HG03442 (cell line): ENCODE data around the gene IL1RAPL1.

Source experiments
- ATAC-seq: cut with Tn5 transposase; IDR thresholded peaks from one replicate; pipeline ENCODE4 v1.9.1; 2021; ENCODE audit warnings: mild to moderate bottlenecking, moderate library complexity; ENCODE audit not compliant: unreplicated experiment

Gene IL1RAPL1

DNA sequence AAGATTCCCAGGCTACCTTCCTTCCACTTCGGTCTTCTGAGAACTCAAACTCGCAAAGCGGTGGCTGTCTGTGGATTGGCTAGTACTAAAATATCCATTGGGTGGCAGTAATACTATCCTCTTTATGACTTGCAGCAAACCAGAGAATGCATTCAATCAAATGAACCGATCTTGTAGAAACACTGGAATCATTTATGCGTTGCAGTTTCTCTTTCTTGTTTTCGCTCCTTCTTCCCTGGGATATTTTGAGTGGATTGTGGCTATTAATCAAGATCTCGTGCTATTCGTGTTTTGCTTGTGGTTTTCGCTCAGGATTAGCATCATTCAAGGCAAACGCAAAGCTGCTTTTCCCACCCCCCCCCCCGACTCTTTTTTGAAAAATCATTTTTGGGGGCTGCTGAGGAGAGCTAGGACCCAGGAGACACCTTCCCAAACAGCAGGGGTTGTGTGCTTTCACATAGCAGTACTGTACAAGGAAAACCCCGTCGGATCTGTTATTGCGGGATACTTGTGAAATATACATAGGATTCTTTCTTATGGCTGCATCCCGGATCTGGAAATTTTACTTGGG is at the start of gene IL1RAPL1:
Gene IL1RAPL1 (plus strand): TSS at position 466 of the 571 bp plus-strand sequence.
- no peak for ATAC-seq

DNA sequence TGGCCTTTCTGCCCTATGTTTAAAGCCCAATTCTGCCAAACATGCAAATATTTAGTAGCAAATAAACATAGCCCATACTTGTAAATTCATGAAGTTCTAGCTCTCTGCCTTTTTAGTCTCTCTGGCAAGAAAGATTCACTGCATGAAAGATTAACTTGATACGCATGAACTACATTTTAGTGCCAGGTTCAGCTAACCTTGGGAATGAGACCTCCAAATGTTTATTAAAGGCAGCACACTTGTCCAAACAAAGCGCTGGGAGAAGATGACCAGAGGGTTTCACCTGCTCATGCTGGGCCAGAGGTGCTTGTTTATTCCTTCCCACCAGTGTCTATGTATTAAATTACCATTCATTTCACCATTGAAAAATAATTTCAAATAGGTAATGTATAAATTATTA is 44.5 kb upstream of the IL1RAPL1 start:
- no peak for ATAC-seq

DNA sequence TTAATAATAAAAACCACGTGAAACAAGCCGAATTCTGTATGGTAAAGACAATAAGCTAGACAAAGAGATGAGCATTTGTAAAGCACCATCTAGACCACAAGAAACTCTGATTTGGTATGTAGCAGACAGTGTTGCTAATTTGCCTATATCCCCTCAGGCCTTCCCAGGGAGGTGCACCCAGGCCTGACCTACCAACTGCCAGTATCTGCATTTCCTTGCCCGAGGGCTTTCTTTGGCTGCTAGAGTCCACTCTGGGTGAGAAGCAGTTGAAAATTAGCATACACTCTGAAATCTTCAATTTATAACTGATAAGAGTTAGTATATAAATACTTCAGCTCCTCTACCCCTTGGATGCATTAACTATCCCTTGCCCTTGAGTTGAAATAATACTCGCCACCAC is 37.4 kb upstream of the IL1RAPL1 start:
- no peak for ATAC-seq

DNA sequence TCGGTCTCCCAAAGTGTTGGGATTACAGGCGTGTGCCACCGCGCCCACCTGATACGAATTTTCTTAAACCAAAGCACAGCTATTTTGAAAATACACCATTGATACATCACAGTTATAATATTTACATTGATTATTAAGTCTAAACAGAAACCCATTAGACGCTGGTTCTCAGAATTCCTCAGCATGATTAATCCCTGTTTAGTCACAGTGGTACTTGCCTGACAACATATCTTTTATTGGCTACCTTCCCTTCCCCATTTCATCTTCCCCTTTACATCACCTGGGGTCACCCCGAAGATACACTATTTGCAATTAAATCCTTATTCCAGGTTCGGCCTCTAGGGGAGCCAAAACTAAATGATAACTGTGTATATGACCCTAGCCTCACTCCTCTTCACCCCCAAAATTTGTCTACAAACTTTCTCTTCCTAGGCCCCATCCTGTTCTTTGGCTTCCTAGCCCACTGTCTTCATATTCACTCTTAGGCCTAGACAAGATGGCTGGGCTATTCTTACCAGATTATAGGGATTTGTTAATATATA is 36.8 kb upstream of the IL1RAPL1 start:
- ATAC-seq: no peak

DNA sequence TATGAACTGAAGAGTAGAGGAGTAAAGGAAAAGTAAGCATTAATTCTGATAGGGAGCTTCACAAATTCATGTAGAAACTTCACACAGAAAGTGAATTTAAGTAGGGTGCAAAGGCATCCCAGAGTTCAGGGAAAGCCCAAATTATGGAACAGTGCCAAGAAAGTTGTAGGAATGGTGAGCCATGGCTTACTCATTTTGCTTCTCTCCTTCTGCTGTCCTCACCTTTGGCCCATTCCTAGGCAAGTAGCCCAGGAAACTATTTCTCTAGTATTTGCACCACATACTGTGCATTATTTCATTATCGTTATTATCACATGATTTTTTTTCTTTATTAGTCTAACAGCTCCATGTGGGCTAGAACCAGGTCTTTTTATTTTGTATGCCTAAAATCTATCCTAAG is 34.9 kb upstream of the IL1RAPL1 start:
- no peak for ATAC-seq

DNA sequence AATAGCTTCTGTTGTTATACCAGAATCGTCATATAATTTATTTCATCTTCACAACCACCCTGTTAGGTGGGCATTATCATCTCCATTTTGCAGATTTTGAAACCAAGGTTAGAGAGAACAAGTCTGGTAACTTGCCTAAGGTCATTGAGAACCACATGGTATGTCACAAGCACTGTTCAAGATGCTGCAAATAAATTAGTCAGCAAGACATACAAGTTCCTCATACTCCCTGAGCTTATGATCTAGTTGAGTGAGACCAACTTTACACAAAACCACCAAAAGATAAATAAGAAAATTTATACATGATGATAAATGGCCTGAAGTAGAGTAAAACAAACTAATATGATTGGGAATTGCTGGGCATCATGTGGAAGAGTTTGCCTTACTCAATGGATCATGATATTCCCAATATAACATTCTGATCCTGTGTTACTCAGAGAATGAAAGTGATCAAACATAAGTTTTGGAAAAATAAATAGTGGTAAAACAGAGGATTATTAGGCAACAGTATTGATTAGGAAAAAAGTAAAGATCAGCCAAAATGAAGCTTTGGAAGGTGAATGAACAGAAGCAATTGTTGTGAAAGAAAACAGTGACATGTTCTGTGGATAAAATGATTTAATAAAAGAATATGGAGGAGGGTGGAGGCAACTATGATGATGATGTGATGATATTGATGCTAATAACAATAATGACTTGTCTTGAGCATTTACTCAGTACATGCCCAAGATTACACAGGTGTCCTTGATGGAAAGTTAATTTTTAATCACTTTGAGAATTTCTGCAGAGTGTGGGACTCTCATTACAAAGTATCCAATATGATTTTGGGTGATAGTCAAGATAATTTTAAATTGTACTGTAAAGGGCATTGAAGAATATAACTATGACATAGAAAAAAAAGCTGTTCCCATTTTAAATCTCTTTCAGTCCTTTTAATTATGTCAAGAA is 34.1 kb upstream of the IL1RAPL1 start:
- ATAC-seq: no peak

DNA sequence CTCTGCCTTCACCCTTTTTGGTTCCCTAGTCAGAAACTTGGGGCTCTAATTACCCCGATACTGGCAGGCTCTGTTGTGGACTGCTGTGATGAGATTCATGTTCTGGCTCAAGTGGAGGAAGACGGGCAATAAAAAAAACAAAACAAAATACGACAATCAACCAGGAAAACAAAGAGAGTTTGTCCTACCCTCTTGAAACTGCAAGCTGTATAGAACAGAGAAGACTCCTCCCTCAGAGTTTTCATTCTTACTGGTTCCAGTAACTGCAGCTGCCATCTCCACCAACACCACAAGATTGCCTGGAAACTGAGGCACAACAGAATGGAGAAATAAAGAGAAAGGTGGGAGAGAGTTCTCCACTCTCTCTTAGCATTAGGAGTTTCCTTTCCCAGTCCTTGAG is 11.1 kb upstream of the IL1RAPL1 start:
- no peak for ATAC-seq

DNA sequence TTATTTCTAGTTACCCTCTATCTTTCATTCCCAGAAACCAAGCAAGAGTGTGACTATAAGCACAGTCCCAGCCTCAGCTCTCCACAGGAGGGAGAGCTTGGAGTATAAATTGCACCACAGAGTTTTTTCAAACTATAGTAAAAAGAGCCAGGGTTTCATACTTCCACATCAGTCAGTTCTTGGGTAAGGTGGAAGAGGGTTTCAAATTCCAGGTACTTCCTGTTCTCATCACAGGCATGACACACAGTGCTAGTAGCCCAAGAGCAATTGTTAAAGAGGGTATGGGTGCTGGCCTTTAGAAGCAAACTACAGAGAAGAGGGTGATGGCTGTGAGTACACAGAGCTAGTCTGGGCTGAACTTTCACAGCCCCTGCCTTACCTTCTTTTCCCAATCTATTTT is 5.7 kb upstream of the IL1RAPL1 start:
- ATAC-seq: no peak

DNA sequence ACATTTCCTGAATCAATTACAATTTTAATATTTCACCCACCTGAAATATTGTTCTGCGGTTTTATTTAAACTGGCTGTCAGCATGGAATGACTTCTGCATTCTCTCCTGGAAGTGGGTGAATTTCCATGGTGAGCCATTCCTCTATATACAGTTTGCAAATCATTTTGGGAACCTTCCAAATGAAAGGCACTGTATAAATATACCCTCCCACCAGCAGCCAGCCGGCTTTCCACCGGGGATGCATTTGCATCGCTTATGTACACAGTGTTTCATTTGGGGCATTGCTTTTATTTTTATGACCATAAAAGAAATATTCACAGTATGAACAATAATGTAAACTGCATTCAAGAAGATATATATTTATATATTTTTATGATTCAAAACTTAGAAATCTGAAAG is 4.7 kb upstream of the IL1RAPL1 start:
- ATAC-seq: no peak

DNA sequence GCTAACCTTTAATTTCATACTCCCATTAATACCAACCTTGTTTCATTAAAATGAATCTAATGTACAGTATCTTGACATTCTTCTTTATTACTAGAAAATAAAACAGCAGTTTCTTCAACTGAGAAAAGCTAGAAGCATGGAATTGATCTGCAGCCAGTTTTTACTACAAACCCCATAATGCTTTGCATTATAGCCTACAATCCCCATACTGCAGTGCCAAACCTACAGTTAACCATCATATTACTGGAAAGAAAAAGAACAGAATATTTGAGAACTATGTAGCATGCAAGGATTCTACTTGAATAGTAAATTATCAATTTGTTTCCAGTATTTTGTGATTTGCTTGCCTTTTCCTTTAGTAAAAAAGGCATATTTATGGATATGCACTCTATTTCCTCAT is 3.2 kb upstream of the IL1RAPL1 start:
- ATAC-seq: no peak

DNA sequence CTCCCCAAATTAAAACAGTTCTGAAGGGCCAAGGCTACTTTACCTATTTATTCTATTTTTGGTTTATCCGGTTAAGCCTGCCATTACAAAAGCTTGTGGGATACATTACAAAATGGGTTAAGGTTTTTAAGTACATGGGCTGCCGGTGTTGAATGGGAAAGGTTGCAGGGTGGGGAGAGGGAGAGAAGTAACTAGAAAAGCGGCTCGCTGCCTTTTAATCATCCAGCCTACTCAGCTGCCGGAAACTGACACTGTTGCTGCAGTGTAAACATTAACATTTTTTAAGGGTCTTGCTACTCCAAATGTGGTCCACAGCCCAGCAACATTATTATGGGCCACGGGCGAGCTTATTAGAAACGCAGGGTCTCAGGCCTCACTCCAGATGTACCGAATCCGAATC is 1.5 kb upstream of the IL1RAPL1 start:
- ATAC-seq: no peak

DNA sequence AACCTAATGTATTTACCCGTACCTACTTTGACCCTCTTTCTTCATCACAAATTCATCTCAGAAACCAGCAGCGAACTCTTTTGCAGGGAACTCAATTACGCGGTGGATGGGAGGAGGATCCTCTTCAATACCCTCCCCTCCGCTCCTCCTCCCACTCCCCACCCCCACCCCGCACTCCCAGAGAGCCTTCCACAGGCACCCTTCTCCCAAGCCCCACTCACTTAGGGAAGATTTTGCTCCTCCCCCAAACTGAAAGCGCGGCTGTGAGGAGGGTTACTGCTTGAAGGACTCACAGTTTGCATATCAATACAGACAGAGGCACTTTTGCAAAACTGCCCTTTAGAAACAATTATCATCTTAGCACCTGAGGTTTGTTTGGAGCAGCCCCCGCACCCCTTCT is 960 bp upstream of the IL1RAPL1 start:
- no peak for ATAC-seq

DNA sequence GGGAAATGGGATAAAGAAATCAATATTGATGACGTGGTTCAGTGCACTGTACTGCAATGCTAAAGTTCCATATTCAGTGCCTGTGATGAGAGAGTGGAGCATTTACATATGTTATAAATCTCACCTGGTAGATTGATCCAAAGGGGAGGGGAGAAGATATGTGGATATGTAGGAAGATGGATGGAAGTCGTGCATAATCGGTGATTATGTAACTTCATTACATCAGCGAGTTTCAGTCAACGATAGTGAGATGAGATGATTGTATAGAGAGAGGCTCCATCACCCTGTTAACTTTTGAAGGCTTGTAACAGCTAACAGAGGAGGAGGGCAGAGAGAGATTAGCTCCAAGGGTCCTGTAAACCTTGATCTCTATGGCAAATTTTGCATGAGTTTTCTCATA is 1.8 kb downstream of the IL1RAPL1 start:
- ATAC-seq: no peak

DNA sequence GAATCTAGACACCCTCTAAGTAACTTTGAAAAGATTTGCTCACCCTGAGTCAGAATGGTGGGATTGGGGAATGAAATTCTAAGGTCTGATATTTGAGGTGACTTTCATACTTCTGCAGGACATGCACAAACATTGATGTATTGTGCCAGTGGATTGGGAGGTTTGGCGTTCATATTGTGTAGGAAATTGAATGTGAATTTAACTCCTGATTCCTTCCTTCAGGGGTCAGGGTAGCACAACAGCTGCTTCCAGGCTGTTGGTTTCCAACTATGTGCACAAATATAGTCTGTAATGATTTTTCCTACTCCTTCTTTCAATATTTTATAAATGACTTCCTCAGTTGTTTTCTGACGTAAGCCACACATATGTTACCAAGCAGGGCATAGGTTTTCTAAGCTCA is 3.1 kb downstream of the IL1RAPL1 start:
- no peak for ATAC-seq

DNA sequence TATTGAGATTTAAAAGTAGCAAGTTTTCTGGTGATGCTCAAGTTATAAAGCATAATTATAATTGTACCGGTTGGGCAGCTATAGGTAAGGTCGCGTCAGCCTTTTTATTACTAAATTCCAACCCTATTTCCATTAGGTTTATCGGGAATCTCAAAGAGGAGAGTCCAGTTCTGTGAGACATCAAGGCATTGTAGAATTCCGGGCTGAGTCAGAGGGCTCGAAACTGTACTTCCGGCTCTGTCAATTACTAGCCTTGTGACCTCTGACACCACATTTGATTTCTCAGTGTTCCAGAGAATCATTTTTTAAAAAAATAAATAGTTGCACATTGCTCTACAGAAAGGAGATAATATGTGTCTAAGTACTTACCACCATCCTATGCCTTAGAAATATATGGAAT is 4.3 kb downstream of the IL1RAPL1 start:
- no peak for ATAC-seq

DNA sequence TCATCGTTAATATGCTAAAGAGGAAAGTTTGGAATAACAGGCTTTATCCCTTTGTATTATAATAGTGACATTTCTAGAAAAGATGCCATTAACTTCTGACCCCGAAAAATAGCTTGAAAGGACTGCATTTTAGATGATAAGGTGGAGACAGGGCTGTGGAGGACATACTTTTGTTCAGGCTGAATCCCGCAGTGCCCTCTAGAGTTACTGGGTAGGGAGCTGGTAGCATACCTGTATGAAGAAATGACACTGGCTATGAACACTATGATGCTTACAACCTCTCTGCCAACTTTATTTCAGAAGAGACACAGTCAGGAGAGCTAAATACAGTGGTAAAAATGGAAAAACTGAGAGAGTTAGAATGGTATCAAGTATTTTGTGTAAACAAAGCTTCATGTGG is 8.1 kb downstream of the IL1RAPL1 start:
- no peak for ATAC-seq

DNA sequence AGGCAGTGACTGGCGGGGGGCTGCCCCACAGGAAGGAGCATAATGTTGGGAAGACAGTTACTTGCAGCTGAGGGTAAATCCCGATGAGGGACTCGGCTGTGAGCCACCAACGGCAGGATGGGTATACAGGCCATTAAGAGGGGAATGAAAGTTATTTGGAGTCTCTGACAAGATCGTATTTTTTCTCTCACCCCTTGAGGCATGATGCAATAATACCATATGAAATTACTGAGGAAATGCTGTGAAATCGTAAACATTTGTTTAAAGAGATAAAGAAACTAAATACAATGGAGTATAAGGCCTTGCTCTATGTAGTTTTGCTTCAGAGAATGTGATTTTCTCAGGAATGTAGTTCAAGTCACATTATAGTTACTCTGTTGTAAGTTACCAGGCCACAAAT is 12.7 kb downstream of the IL1RAPL1 start:
- no peak for ATAC-seq

DNA sequence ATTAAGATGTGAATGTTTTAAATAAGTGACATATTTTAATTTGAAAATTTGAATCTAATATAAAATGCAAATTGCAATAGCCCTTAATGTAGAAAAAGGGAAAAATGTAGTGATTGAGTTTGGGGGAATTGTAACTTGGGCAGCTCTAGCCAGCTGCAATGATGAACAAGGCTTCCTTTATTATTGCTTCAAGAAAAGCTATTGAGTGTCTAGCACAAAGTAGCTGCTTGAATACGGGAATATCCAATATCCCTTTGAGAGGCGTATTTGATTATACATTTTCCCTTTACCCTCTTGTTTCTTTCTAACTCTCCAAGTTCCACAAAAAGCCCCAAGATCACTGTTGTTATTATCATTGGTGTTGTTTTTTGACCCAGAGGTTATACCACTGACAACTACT is 21.8 kb downstream of the IL1RAPL1 start:
- ATAC-seq: no peak

DNA sequence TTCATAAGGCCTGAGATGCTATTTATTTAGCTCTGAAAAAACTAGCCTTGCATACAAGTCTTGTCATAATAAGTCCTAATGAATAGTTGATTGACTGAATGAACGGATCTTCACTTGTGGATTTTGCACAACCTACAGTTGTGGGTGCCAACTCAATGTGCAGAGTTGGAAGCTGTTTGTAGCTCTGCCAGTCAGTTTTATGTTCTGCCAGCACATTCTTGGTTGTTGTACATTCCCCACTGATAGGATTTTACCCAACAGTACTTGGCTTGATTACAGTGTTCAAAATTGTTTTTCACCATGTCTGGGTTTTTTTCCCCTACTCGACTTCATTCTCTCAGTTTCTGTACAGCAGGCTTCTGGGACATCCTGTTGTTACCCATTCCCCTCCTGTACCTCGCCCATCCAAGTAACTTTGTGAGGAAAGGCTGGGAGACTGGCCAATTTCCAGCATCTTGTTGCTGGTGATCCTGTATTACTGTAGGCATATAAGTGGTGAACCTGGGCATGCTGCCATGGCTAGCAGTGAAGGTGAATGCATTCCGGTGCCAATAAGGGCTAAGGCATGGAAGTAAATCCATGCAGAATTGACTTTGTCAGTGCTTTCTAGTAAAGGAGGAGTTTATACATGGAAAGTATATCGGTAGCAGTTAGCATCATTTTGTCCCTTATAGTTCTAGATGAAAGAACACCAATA is 22.8 kb downstream of the IL1RAPL1 start:
- no peak for ATAC-seq

DNA sequence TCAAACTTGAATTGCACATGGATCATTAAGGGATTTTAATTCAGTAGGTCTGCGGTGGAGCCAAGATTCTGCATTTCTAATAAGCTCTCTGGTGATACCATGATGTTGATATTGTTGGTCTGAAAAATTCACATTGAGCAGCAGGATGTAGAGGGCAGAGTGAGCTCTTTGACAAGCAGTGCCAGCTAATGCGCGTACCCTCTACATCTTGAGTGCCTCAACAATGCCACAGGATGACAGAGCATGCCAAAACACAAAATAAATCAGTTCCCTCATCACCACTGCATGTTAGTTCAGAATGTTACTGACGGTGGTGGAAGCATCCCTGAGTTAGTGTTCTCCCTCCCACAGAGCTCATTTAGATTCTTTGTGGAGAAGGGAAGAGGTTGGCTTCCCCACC is 23.5 kb downstream of the IL1RAPL1 start:
- ATAC-seq: no peak

DNA sequence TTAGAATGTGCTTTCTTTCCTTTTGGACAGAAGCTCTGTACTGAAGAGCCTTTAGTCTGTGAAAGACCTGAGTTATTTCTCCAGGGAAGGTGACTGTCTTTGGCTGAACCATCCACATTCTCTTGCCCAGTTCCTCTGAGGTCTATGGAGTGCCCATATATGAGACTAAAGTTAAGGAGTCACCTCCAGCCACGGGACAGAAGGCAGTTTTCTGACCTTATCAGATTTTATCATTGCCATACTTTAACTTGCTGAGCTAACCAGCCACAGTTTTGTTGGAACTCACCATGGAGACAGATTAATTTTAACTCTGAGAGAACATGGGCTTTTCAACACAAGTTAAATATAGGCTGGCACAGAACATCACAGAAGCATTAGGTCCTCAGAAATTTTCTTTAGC is 26.3 kb downstream of the IL1RAPL1 start:
- ATAC-seq: no peak

DNA sequence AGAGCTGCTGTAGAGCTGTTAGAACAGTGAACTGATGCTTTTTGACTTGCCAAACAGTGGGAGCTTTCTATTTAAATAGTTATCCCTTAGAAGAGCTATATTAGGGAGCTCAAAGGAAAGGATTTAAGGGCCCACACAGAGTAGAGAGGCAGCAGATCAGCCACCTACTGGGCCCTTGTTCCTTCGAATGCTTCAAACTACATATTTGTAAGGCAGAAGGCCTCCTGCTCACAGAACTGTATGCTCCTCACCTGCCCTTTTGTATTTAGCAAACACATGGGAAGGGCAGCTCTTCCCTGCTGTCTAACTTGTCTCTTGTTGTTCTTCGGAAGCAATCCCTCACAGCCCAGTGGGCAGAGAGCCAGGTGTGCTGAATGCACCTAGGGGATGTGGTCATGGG is 38.0 kb downstream of the IL1RAPL1 start:
- no peak for ATAC-seq
